ENCODE data around the gene AQP3.

- TF ChIP-seq CTCF (conservative IDR thresholded peaks at IDR 0.05 in 1 of 2, IDR thresholded peaks at IDR 0.05 in 1 of 2; ENCODE audit: low read depth in 1 of 2, low read length in 2 of 2) = no peak
- TF ChIP-seq EZH2 (IDR thresholded peaks at IDR 0.05; ENCODE audit: low read length, missing control alignments) = no peak
These were observed 24.0 kb upstream of the AQP3 start for GRCh38 chr9:33471361-33471760.
